ENCODE results near the gene ABCA13.

The ABCA13 gene

GRCh38 chr7:48472640-48473039 lies 301.4 kb downstream of the ABCA13 start:
- Histone ChIP-seq H3K4me3 (ENCODE audit: insufficient read depth, low read depth, low read length) (no peak overlapping the region), H3K9me3 (ENCODE audit: control insufficient read depth, low read length) (no peaks in the 10 kb centered on the region), H3K27me3 (ENCODE audit: control insufficient read depth, insufficient read depth, low read length, poor library complexity, severe bottlenecking) (no peaks in the 10 kb centered on the region), H3K36me3 (ENCODE audit: control insufficient read depth, insufficient read depth, low read length) (no peaks in the 10 kb centered on the region), H3K4me1 (ENCODE audit: control insufficient read depth, insufficient read depth, low read length) (peaks cover 27% of the 10 kb centered on the region), H3K27ac (ENCODE audit: insufficient read depth, low read depth, low read length, poor library complexity, severe bottlenecking) (no peak overlapping the region)
- 94% methylated on average over 4 of the region's 4 CpGs for WGBS, 2 experiments

DNA sequence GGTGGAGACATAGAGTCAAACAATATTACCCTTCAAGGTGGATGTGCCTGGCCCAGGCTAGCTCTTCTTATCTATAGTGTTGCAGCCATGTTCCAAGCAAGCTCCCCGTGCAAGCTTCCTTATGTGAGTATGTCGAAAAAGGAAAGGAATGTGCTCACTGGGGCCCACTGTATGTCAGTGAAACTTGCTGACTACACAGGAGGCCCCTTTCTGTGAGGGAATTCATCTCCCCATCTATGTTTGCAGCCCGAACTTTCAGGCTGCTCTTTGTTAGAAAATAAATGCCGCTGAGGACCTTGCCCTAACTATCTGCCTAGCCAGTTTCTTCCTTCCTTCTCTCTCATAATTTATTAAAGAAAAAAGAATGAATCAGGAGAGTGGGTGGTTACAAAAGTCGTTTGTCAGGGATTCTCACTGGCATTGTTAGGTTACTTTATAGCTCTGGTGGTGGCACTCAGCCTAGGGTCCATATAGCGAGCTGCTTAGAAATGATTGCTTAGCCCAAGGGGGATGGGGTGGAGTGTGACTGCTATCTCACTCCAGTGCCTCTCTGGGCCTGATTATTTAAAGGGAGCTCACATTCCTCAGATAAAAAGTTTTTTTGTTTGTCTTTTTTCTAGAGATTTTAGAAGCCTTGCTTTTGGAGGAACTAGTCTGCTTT lies 302.1 kb downstream of the ABCA13 start:
- Histone ChIP-seq H3K36me3 (ENCODE audit: control insufficient read depth, insufficient read depth, low read length) (no peaks in the 10 kb centered on the region), H3K27ac (ENCODE audit: insufficient read depth, low read depth, low read length, poor library complexity, severe bottlenecking) (no peak overlapping the region), H3K4me1 (ENCODE audit: control insufficient read depth, insufficient read depth, low read length) (peaks cover 27% of the 10 kb centered on the region), H3K4me3 (ENCODE audit: insufficient read depth, low read depth, low read length) (no peak overlapping the region), H3K9me3 (ENCODE audit: control insufficient read depth, low read length) (no peaks in the 10 kb centered on the region), H3K27me3 (ENCODE audit: control insufficient read depth, insufficient read depth, low read length, poor library complexity, severe bottlenecking) (no peaks in the 10 kb centered on the region)
- WGBS, 2 experiments: 77 to 79% methylated on average over 5 to 6 of the region's 6 CpGs

DNA sequence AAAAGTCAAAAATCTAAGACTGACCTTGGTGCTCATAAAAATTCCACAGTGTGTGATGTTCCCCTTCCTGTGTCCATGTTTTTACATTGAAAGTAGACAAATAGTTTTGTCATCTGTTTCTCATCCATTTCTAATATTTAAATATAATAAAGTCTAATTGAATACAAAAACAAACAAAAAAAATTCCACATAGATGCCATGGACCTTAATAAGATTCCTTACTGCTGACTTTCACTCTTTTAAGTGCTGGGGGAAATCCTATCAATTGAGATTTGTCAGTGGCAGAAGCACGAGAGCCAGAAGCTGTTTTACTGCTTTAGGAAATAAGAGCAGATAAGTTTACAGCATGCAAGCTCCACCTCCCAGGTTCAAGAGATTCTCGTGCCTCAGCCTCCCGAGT lies 310.0 kb downstream of the ABCA13 start:
- 93 to 96% methylated on average over 3 of the region's 3 CpGs for WGBS, 2 experiments
- Histone ChIP-seq H3K9me3 (ENCODE audit: control insufficient read depth, low read length) (no peaks in the 10 kb centered on the region), H3K27ac (ENCODE audit: insufficient read depth, low read depth, low read length, poor library complexity, severe bottlenecking) (no peak overlapping the region), H3K4me1 (ENCODE audit: control insufficient read depth, insufficient read depth, low read length) (peaks cover 1% of the 10 kb centered on the region), H3K36me3 (ENCODE audit: control insufficient read depth, insufficient read depth, low read length) (no peaks in the 10 kb centered on the region), H3K4me3 (ENCODE audit: insufficient read depth, low read depth, low read length) (no peak overlapping the region), H3K27me3 (ENCODE audit: control insufficient read depth, insufficient read depth, low read length, poor library complexity, severe bottlenecking) (no peaks in the 10 kb centered on the region)

GRCh38 chr7:48497521-48497920 lies 326.3 kb downstream of the ABCA13 start:
- Histone ChIP-seq H3K27ac (ENCODE audit: insufficient read depth, low read depth, low read length, poor library complexity, severe bottlenecking) (no peak overlapping the region), H3K36me3 (ENCODE audit: control insufficient read depth, insufficient read depth, low read length) (no peaks in the 10 kb centered on the region), H3K9me3 (ENCODE audit: control insufficient read depth, low read length) (no peaks in the 10 kb centered on the region), H3K4me1 (ENCODE audit: control insufficient read depth, insufficient read depth, low read length) (no peaks in the 10 kb centered on the region), H3K4me3 (ENCODE audit: insufficient read depth, low read depth, low read length) (no peak overlapping the region), H3K27me3 (ENCODE audit: control insufficient read depth, insufficient read depth, low read length, poor library complexity, severe bottlenecking) (no peaks in the 10 kb centered on the region)
- 88 to 92% methylated on average over 3 of the region's 3 CpGs for WGBS, 2 experiments

DNA sequence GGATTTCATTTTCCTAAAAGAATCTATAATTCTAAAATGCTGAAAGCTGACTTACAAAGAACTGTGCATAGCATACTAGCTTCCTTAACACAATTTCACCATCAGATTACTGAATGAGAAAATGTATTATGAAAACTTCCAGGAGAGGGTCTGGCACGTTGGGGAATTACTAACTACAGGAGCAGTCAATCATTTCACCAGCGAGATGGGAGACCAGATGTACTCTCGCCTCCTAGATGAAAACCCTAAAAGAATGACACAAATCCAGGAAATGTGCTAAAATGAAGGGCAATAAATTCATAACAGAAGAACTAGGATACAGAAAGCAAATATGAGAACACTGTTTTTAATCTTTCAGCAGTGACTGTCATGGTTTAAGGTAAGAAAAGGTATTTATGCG lies 330.8 kb downstream of the ABCA13 start:
- H3K27me3 ChIP-seq (ENCODE audit: control insufficient read depth, insufficient read depth, low read length, poor library complexity, severe bottlenecking): no peaks in the 10 kb centered on the region
- H3K27ac ChIP-seq (ENCODE audit: insufficient read depth, low read depth, low read length, poor library complexity, severe bottlenecking): no peak overlapping the region
- WGBS, 2 experiments: 96 to 98% methylated on average over 4 of the region's 4 CpGs
- no peaks in the 10 kb centered on the region for H3K4me1 ChIP-seq (ENCODE audit: control insufficient read depth, insufficient read depth, low read length)
- H3K4me3 ChIP-seq (ENCODE audit: insufficient read depth, low read depth, low read length): no peak overlapping the region
- no peaks in the 10 kb centered on the region for H3K9me3 ChIP-seq (ENCODE audit: control insufficient read depth, low read length)
- no peaks in the 10 kb centered on the region for H3K36me3 ChIP-seq (ENCODE audit: control insufficient read depth, insufficient read depth, low read length)

DNA sequence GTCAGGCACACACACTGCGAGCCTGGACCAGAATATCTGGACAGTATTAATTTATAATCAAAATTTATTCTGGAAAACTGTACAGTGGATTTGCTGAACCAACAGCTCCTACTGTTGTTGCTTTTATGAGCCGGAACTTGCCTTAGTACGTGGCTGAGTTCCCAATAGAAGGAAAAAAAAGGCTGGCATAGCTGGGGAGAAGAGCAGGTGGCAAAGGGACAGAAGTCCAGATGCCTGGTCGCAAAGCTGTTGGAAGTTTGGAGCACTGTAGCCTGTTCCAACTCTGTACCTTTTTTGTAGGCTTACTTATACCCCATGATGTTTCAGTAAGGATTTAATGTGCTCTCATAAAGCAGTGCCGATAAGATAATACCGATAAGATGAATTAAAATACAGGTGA lies 333.8 kb downstream of the ABCA13 start:
- H3K4me1 ChIP-seq (ENCODE audit: control insufficient read depth, insufficient read depth, low read length): no peaks in the 10 kb centered on the region

DNA sequence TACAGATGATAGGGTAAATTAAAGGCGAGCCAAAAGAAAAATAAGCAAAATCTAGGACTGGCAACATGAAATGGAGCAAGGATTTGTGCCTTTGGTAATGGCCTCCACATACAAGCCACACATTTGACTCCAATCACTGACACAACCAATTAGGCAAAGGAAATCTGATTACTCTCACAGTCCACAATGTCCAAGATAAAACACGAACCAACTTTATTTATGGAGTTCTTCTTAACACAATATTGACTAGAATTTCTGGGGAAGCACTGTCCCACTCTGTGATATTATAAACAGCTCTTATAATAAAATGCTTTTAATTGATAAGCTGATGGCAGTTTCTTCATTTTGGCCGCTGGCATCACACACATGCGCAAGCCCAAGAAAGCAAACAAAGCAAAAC lies 334.2 kb downstream of the ABCA13 start:
- no peaks in the 10 kb centered on the region for H3K4me1 ChIP-seq (ENCODE audit: control insufficient read depth, insufficient read depth, low read length)
- WGBS, 2 experiments: 92 to 96% methylated on average over 2 to 4 of the region's 4 CpGs
- no peaks in the 10 kb centered on the region for H3K36me3 ChIP-seq (ENCODE audit: control insufficient read depth, insufficient read depth, low read length)
- H3K27ac ChIP-seq (ENCODE audit: insufficient read depth, low read depth, low read length, poor library complexity, severe bottlenecking): no peak overlapping the region
- H3K9me3 ChIP-seq (ENCODE audit: control insufficient read depth, low read length): no peaks in the 10 kb centered on the region
- H3K4me3 ChIP-seq (ENCODE audit: insufficient read depth, low read depth, low read length): no peak overlapping the region
- H3K27me3 ChIP-seq (ENCODE audit: control insufficient read depth, insufficient read depth, low read length, poor library complexity, severe bottlenecking): no peaks in the 10 kb centered on the region

More for the DNA sequence above, 333.8 kb downstream of the ABCA13 start:
- no peak overlapping the region for H3K27ac ChIP-seq (ENCODE audit: insufficient read depth, low read depth, low read length, poor library complexity, severe bottlenecking)
- no peaks in the 10 kb centered on the region for H3K9me3 ChIP-seq (ENCODE audit: control insufficient read depth, low read length)
- H3K27me3 ChIP-seq (ENCODE audit: control insufficient read depth, insufficient read depth, low read length, poor library complexity, severe bottlenecking): no peaks in the 10 kb centered on the region
- H3K4me3 ChIP-seq (ENCODE audit: insufficient read depth, low read depth, low read length): no peak overlapping the region
- H3K36me3 ChIP-seq (ENCODE audit: control insufficient read depth, insufficient read depth, low read length): no peaks in the 10 kb centered on the region
- 94 to 95% methylated on average over 6 of the region's 6 CpGs for whole genome bisulfite sequencing, 2 experiments

DNA sequence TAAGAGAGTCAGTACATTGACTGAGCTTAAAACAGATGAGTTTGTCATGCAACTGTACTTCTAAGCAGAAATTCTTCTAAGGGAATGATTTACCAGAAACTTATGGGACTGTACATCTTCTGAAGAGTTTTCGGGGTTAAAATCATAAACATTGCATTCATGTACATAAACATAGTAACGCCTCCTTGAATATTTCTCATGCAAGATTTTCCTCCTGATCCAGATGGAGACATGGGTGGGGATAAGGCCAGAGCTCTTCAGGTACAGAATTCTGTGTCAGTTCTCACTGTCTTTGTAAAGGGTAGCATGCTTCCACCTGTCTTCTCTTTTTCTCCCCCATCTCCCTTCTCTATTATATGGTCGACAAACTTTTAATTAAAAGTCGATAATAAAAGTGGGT lies 335.3 kb downstream of the ABCA13 start:
- no peak overlapping the region for H3K27ac ChIP-seq (ENCODE audit: insufficient read depth, low read depth, low read length, poor library complexity, severe bottlenecking)
- no peaks in the 10 kb centered on the region for H3K27me3 ChIP-seq (ENCODE audit: control insufficient read depth, insufficient read depth, low read length, poor library complexity, severe bottlenecking)
- no peaks in the 10 kb centered on the region for H3K36me3 ChIP-seq (ENCODE audit: control insufficient read depth, insufficient read depth, low read length)
- H3K4me1 ChIP-seq (ENCODE audit: control insufficient read depth, insufficient read depth, low read length): no peaks in the 10 kb centered on the region
- 87 to 95% methylated on average over 4 of the region's 4 CpGs for WGBS, 2 experiments
- H3K4me3 ChIP-seq (ENCODE audit: insufficient read depth, low read depth, low read length): no peak overlapping the region
- H3K9me3 ChIP-seq (ENCODE audit: control insufficient read depth, low read length): no peaks in the 10 kb centered on the region

- Histone ChIP-seq H3K27ac (ENCODE audit: insufficient read depth, low read depth, low read length, poor library complexity, severe bottlenecking) (no peak overlapping the region), H3K36me3 (ENCODE audit: control insufficient read depth, insufficient read depth, low read length) (no peaks in the 10 kb centered on the region), H3K4me1 (ENCODE audit: control insufficient read depth, insufficient read depth, low read length) (no peaks in the 10 kb centered on the region), H3K27me3 (ENCODE audit: control insufficient read depth, insufficient read depth, low read length, poor library complexity, severe bottlenecking) (no peaks in the 10 kb centered on the region), H3K4me3 (ENCODE audit: insufficient read depth, low read depth, low read length) (no peak overlapping the region), H3K9me3 (ENCODE audit: control insufficient read depth, low read length) (no peaks in the 10 kb centered on the region)
- WGBS, 2 experiments: 86 to 89% methylated on average over 12 of the region's 12 CpGs
Observed at GRCh38 chr7:48511080-48511479, 339.8 kb downstream of the ABCA13 start.

GRCh38 chr7:48512892-48513291 lies 341.6 kb downstream of the ABCA13 start:
- Histone ChIP-seq H3K27me3 (ENCODE audit: control insufficient read depth, insufficient read depth, low read length, poor library complexity, severe bottlenecking) (no peaks in the 10 kb centered on the region), H3K9me3 (ENCODE audit: control insufficient read depth, low read length) (no peaks in the 10 kb centered on the region), H3K4me3 (ENCODE audit: insufficient read depth, low read depth, low read length) (no peak overlapping the region), H3K4me1 (ENCODE audit: control insufficient read depth, insufficient read depth, low read length) (no peaks in the 10 kb centered on the region), H3K27ac (ENCODE audit: insufficient read depth, low read depth, low read length, poor library complexity, severe bottlenecking) (no peak overlapping the region), H3K36me3 (ENCODE audit: control insufficient read depth, insufficient read depth, low read length) (no peaks in the 10 kb centered on the region)
- WGBS, 2 experiments: 62 to 72% methylated on average over 6 of the region's 6 CpGs

DNA sequence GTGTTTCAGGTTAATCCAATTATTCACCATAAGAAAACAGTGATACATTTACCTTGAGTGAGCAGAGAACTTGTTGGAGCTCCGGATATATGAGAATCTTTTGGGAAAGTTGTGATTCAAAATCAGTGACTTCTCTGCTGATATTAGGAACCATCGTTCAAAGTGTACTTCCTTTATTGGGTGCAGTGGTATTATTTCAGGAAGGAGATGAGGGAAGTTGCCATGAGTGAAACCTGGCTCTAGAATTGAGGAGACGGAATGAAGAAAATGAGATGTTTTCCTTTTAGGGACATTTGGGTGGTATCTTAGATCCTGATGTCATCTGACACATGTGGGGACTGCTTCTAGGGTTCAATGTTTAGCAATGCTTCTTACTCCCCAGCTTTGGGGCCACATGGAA lies 343.9 kb downstream of the ABCA13 start:
- Histone ChIP-seq H3K27ac (ENCODE audit: insufficient read depth, low read depth, low read length, poor library complexity, severe bottlenecking) (no peak overlapping the region), H3K4me3 (ENCODE audit: insufficient read depth, low read depth, low read length) (no peak overlapping the region), H3K4me1 (ENCODE audit: control insufficient read depth, insufficient read depth, low read length) (no peaks in the 10 kb centered on the region), H3K27me3 (ENCODE audit: control insufficient read depth, insufficient read depth, low read length, poor library complexity, severe bottlenecking) (no peaks in the 10 kb centered on the region), H3K36me3 (ENCODE audit: control insufficient read depth, insufficient read depth, low read length) (no peaks in the 10 kb centered on the region), H3K9me3 (ENCODE audit: control insufficient read depth, low read length) (no peaks in the 10 kb centered on the region)
- 88 to 93% methylated on average over 3 of the region's 3 CpGs for WGBS, 2 experiments
